ENCODE data around the gene CHST15.

DNA sequence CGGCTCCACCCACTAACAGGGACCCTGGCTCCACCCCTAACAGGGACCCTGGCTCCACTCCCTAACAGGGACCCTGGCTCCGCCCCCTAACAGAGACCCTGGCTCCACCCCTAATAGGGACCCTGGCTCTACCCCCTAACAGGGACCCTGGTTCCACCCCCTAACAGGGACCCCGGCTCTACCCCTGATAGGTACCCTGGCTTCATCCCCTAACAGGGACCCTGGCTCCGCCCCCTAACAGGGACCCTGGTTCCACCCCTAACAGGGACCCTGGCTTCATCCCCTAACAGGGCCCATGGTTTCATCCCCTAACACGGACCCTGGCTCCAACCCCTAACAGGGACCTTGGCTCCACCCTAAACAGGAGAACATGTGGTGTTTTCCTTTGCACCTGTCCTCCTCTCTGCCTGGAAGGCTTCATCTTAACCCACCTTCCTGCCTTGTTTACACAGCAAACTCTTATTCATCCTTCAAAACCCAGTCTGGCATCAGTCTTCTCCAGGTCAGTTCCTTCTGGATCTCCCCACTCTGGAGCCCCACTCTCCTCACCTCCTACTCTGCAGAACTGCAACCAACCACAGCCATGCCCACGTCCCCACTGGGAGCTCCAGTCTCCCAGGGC is 58.0 kb downstream of the CHST15 start:
- TF ChIP-seq EZH2 (IDR thresholded peaks at IDR 0.05; ENCODE audit: insufficient read depth, poor library complexity, severe bottlenecking), result no peak
- TF ChIP-seq EZH2phosphoT487 (IDR thresholded peaks at IDR 0.05; ENCODE audit: insufficient read depth, low read depth), result no peak
